Spleen (tissue), 7 donors: Measurements from ENCODE around the gene E2F7.

Experiments
- POLR2A ChIP-seq, 3 donors: fragments of 450-650 bp; IDR thresholded peaks; one replicate each; pipeline ENCODE4 v1.5.1; 2017; ENCODE audit warnings: antibody characterized with exemption in 3 of 3, mild to moderate bottlenecking in 1 of 3
- POLR2AphosphoS5 ChIP-seq, 3 donors: sonication (generic); formaldehyde crosslinking; IDR thresholded peaks; one replicate each; pipeline ENCODE4 v1.5.1; 2017; ENCODE audit warnings: antibody characterized with exemption in 3 of 3
- TF ChIP-seq, protein P1 (sequence below), 11 experiments: fragments of 200-600 bp in 7 of 11; fragments of 450-650 bp in 4 of 11; sonication (generic) in 4 of 11; IDR thresholded peaks in 8 of 11; conservative IDR thresholded peaks in 3 of 11; 1 replicate in 7 of 11; 2 replicates in 4 of 11; pipeline versions ENCODE4 v1.4.0 to v1.8.0; 2016 to 2021; ENCODE audit warnings: antibody characterized with exemption in 11 of 11, inconsistent platforms in 4 of 11, mild to moderate bottlenecking in 1 of 11
- donor health status: DM: no; HTN: no; CAD: no; lungs with moderate emphysema.
- donor health status: DM: no; HTN: no; CAD: no.
- donor health status: DM: no; HTN: no; CAD: no.

DNA sequence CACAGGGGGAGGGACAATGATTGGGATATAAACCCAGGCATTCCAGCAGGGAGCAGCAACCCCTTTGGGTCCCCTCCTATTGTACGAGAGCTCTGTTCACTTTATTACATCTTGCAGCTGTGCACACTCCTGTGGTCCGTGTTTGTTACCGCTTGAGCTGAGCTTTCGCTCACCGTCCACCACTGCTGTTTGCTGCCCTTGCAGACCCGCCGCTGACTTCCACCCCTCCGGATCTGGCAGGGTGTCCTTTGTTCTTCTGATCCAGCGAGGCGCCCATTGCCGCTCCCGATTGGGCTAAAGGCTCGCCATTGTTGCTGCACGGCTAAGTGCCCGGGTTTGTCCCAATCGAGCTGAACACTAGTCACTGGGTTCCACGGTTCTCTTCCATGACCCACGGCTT is 64.1 kb downstream of the E2F7 start:
- TF ChIP-seq, protein P1, sequence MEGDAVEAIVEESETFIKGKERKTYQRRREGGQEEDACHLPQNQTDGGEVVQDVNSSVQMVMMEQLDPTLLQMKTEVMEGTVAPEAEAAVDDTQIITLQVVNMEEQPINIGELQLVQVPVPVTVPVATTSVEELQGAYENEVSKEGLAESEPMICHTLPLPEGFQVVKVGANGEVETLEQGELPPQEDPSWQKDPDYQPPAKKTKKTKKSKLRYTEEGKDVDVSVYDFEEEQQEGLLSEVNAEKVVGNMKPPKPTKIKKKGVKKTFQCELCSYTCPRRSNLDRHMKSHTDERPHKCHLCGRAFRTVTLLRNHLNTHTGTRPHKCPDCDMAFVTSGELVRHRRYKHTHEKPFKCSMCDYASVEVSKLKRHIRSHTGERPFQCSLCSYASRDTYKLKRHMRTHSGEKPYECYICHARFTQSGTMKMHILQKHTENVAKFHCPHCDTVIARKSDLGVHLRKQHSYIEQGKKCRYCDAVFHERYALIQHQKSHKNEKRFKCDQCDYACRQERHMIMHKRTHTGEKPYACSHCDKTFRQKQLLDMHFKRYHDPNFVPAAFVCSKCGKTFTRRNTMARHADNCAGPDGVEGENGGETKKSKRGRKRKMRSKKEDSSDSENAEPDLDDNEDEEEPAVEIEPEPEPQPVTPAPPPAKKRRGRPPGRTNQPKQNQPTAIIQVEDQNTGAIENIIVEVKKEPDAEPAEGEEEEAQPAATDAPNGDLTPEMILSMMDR (IDR thresholded peaks at IDR 0.05 in 8 of 11, conservative IDR thresholded peaks at IDR 0.05 in 3 of 11), result no peak
- TF ChIP-seq POLR2A (IDR thresholded peaks at IDR 0.05) (no peak), POLR2AphosphoS5 (IDR thresholded peaks at IDR 0.05) (no peak)
